ENCODE results near the gene OR2Z1.

- no peak for TF ChIP-seq POLR2AphosphoS5 (IDR thresholded peaks at IDR 0.05; ENCODE audit: borderline replicate concordance, low read depth, low read length)
- no peak for TF ChIP-seq EZH2 (IDR thresholded peaks at IDR 0.05)
- TF ChIP-seq FOXP2 (optimal IDR thresholded peaks at IDR 0.05; ENCODE audit: control extremely low read depth, extremely low read length, insufficient read depth), result no peak
These were observed 38.5 kb upstream of the OR2Z1 start for GRCh38 chr19:8682931-8683330.
